Calu3 (cell line): ENCODE results near the gene IL25. TPM values are rescaled to one million over a fixed set of nuclear protein-coding genes. Genes with fewer than 3 reads are reported as not detected.

ENCODE experiments used
- BruUV-seq: library from RNA; stranded (reverse); fragments of 400-500 nt; replicated peaks from 2 replicates; lab custom pipeline; 2021; lab: Mats Ljungman, UMichigan
- CTCF ChIA-PET: fragments of 300-600 bp; sonication (Branson Sonifier 250); formaldehyde crosslinking; loops from one replicate; lab custom pipeline; 2022; ENCODE audit warnings: antibody characterized with exemption; lab: Charles Lee
- DNase-seq: peaks from one replicate; pipeline ENCODE4 v3.0.0; 2022
- H3K27ac Mint-ChIP-seq: one replicate; pipeline ENCODE4 v1.8.0; 2022; ENCODE audit warnings: mixed read lengths; ENCODE audit not compliant: unreplicated experiment
- H3K27me3 Mint-ChIP-seq: one replicate; pipeline ENCODE4 v1.8.0; 2022; ENCODE audit warnings: mixed read lengths; ENCODE audit not compliant: unreplicated experiment
- H3K36me3 Mint-ChIP-seq: one replicate; pipeline ENCODE4 v1.8.0; 2022; ENCODE audit warnings: mild to moderate bottlenecking, moderate library complexity, mixed read lengths; ENCODE audit not compliant: insufficient read depth, unreplicated experiment
- H3K4me1 Mint-ChIP-seq: one replicate; pipeline ENCODE4 v1.8.0; 2022; ENCODE audit warnings: mild to moderate bottlenecking, low read depth, mixed read lengths; ENCODE audit not compliant: unreplicated experiment
- H3K4me3 Mint-ChIP-seq: one replicate; pipeline ENCODE4 v1.8.0; 2022; ENCODE audit warnings: mild to moderate bottlenecking, low read depth, moderate library complexity, mixed read lengths; ENCODE audit not compliant: unreplicated experiment
- H3K9me3 Mint-ChIP-seq: one replicate; pipeline ENCODE4 v1.8.0; 2022; ENCODE audit warnings: low read depth, mixed read lengths; ENCODE audit not compliant: unreplicated experiment
- intact Hi-C: fragments of 100-400 bp; cut with micrococcal nuclease; formaldehyde crosslinking; loops from one replicate; pipeline ENCODE4 v1.10.0; 2022; ENCODE audit not compliant: unreplicated experiment
- total RNA-seq: library from RNA; stranded (reverse); gene quantifications from 2 replicates; pipeline ENCODE4 v1.2.3, GENCODE V29; 2022
- TF ChIP-seq, protein P1 (sequence below): fragments of 200-600 bp; IDR thresholded peaks from one replicate; pipeline ENCODE4 v1.8.0; 2022; ENCODE audit warnings: antibody characterized with exemption; ENCODE audit not compliant: unreplicated experiment

IL25 gene
- total RNA-seq, 1 experiment from 2014 or later: not detected

DNA sequence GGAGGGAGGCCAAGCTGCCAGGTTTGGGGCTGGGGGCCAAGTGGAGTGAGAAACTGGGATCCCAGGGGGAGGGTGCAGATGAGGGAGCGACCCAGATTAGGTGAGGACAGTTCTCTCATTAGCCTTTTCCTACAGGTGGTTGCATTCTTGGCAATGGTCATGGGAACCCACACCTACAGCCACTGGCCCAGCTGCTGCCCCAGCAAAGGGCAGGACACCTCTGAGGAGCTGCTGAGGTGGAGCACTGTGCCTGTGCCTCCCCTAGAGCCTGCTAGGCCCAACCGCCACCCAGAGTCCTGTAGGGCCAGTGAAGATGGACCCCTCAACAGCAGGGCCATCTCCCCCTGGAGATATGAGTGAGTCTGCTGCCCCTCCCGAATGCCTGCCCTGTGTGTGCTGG lies 432 bp downstream of the IL25 start:
- Mint-ChIP-seq H3K27ac (no peak overlapping the region), H3K4me3 (no peak overlapping the region), H3K9me3 (no peaks in the 10 kb centered on the region), H3K36me3 (no peaks in the 10 kb centered on the region), H3K27me3 (peaks cover 90% of the 10 kb centered on the region), H3K4me1 (no peaks in the 10 kb centered on the region)
- BruUV-seq: no TSS peak
- intact Hi-C loops: no loop called here
- no peak for DNase-seq
- CTCF ChIA-PET: interaction anchor here (0.7 kb wide), 1 partner anchor 458 kb away, joined by 4 read pairs; no protein-coding TSS in a partner anchor
- TF ChIP-seq, protein P1, sequence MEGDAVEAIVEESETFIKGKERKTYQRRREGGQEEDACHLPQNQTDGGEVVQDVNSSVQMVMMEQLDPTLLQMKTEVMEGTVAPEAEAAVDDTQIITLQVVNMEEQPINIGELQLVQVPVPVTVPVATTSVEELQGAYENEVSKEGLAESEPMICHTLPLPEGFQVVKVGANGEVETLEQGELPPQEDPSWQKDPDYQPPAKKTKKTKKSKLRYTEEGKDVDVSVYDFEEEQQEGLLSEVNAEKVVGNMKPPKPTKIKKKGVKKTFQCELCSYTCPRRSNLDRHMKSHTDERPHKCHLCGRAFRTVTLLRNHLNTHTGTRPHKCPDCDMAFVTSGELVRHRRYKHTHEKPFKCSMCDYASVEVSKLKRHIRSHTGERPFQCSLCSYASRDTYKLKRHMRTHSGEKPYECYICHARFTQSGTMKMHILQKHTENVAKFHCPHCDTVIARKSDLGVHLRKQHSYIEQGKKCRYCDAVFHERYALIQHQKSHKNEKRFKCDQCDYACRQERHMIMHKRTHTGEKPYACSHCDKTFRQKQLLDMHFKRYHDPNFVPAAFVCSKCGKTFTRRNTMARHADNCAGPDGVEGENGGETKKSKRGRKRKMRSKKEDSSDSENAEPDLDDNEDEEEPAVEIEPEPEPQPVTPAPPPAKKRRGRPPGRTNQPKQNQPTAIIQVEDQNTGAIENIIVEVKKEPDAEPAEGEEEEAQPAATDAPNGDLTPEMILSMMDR: no peak

DNA sequence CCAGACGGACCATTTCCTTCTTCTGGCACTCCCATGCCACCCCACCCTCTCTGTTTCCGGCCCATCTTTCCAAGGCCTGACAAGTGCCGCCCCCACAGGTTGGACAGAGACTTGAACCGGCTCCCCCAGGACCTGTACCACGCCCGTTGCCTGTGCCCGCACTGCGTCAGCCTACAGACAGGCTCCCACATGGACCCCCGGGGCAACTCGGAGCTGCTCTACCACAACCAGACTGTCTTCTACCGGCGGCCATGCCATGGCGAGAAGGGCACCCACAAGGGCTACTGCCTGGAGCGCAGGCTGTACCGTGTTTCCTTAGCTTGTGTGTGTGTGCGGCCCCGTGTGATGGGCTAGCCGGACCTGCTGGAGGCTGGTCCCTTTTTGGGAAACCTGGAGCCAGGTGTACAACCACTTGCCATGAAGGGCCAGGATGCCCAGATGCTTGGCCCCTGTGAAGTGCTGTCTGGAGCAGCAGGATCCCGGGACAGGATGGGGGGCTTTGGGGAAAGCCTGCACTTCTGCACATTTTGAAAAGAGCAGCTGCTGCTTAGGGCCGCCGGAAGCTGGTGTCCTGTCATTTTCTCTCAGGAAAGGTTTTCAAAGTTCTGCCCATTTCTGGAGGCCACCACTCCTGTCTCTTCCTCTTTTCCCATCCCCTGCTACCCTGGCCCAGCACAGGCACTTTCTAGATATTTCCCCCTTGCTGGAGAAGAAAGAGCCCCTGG lies 3.1 kb downstream of the IL25 start:
- no peak overlapping the region for H3K4me3 Mint-ChIP-seq
- no peaks in the 10 kb centered on the region for H3K9me3 Mint-ChIP-seq
- TF ChIP-seq, protein P1: no peak
- peaks cover 95% of the 10 kb centered on the region for H3K27me3 Mint-ChIP-seq
- no peaks in the 10 kb centered on the region for H3K4me1 Mint-ChIP-seq
- DNase-seq: no peak
- no TSS peak for BruUV-seq
- H3K36me3 Mint-ChIP-seq: no peaks in the 10 kb centered on the region
- no peak overlapping the region for H3K27ac Mint-ChIP-seq
- intact Hi-C loops: no loop called here
- CTCF ChIA-PET: interaction anchor here (0.7 to 0.8 kb wide), 2 partner anchors 12 to 46 kb away, joined by 3 read pairs; no protein-coding TSS in a partner anchor

DNA sequence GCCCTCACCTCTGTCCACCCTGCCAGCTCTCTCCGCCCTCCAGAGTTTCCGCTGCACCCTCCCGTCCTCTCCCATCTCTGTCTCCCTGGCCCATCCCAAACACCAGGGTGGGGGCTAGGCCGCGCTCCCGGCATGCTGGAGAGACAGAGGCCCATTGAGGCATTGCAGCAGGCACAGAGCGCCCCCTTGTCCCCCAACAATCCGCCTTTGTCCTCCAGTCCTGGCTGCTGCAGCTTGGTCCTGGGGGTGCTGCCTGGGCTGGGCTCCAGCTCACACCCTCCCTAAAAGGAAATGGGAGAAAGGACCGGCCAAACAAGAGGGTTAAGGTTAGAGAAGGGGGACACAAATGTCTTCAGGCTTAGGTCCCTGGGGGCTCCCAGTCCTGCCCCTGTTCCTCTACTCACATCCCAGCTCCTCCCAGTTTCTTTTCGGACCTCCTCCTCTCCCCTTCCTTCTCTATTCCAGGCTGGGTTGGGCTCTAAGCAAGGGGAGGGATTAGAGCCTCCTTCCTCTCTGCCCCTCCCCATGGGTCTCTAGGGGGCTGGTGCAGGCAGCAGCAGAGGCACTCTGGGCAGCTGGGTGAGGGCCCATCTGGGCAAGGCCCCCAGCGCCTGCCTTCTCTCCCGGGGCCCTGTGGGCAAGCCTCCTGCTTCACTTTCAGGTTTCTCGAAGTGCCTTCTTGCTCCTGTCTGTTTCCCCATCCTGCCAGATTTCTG lies 4.0 kb downstream of the IL25 start, which contains the start of gene CMTM5:
TSS of gene CMTM5 (plus strand) at position 565 of the 716 bp plus-strand sequence. CDS start 206 bp downstream, outside the sequence.
- no TSS peak for BruUV-seq
- no peak within 1 kb of the TSS for H3K4me3 Mint-ChIP-seq
- CTCF ChIA-PET: interaction anchor here (0.8 kb wide), 1 partner anchor 47 kb away, joined by 3 read pairs; no protein-coding TSS in a partner anchor

DNA sequence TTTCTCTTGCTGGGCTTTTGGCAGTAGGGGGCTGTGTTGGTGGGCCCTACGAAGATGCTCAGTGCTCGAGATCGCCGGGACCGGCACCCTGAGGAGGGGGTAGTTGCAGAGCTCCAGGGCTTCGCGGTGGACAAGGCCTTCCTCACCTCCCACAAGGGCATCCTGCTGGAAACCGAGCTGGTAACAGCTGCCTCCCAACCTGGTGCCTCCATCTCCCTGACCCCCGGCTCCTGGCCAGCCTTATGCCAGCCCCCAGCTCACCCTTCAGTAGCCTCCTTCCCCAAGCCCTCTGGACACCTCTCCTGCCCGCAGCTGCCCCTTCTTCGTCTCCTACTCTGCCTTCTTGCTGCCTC lies 4.6 kb downstream of the IL25 start:
- DNase-seq: no peak
- Mint-ChIP-seq H3K27ac (no peak overlapping the region), H3K27me3 (peaks cover 95% of the 10 kb centered on the region), H3K4me1 (no peaks in the 10 kb centered on the region), H3K36me3 (no peaks in the 10 kb centered on the region), H3K4me3 (no peak overlapping the region), H3K9me3 (no peaks in the 10 kb centered on the region)
- intact Hi-C loops: no loop called here
- CTCF ChIA-PET: no interaction called here
- TF ChIP-seq, protein P1: no peak
- no TSS peak for BruUV-seq

More for the DNA sequence above, 4.0 kb downstream of the IL25 start, which contains the start of gene CMTM5:
- H3K4me1 Mint-ChIP-seq: no peaks in the 10 kb centered on the region
- no peak within 1 kb of the TSS for H3K27ac Mint-ChIP-seq
- DNase-seq: no peak
- no peaks in the 10 kb centered on the region for H3K9me3 Mint-ChIP-seq
- H3K27me3 Mint-ChIP-seq: peaks cover 95% of the 10 kb centered on the region
- intact Hi-C loops: no loop called here
- no peaks in the 10 kb centered on the region for H3K36me3 Mint-ChIP-seq
- TF ChIP-seq, protein P1: no peak
